H1 (cell line): ENCODE results near the gene CAT. TPM values are rescaled to one million over a fixed set of nuclear protein-coding genes. Genes with fewer than 3 reads are reported as not detected.

Source experiments
- CTCF ChIA-PET: fragments of 300-600 bp; sonication (Branson Sonifier 250); formaldehyde crosslinking; loops from one replicate; lab custom pipeline; 2021; ENCODE audit not compliant: partially characterized antibody; lab: Charles Lee
- POLR2A ChIA-PET: fragments of 300-600 bp; sonication (Branson Sonifier 250); formaldehyde crosslinking; loops from one replicate; lab custom pipeline; 2021; ENCODE audit warnings: inconsistent platforms; ENCODE audit not compliant: partially characterized antibody; lab: Charles Lee
- DNase-seq, 2 experiments: peaks; one replicate each; pipeline versions ENCODE4 v3.0.0 to v3.0.0-alpha.2; 2010 to 2022; ENCODE audit warnings: low spot score in 2 of 2, low read depth in 1 of 2, mixed read lengths in 1 of 2
- FAIRE-seq: peaks from 2 replicates; lab custom pipeline; 2011; peaks lifted over from hg19 to GRCh38; lab: Jason Lieb, UNC
- H2AFZ ChIP-seq: 2 replicates; pipeline ENCODE4 v1.8.1; 2012; ENCODE audit warnings: low read length, inconsistent platforms
- H2AK5ac ChIP-seq: 2 replicates; pipeline ENCODE4 v1.6.1; 2013; ENCODE audit warnings: low read depth, low read length
- H2BK120ac ChIP-seq: replicated peaks from 2 replicates; pipeline ENCODE3; 2013; ENCODE audit warnings: low read depth, low read length, inconsistent platforms
- H2BK12ac ChIP-seq: 2 replicates; pipeline ENCODE4 v1.6.1; 2013; ENCODE audit warnings: low read depth, low read length
- H2BK15ac ChIP-seq: 2 replicates; pipeline ENCODE4 v1.6.1; 2013; ENCODE audit warnings: low read length
- H2BK20ac ChIP-seq: 2 replicates; pipeline ENCODE4 v1.6.1; 2013; ENCODE audit warnings: low read length
- H2BK5ac ChIP-seq: 2 replicates; pipeline ENCODE4 v1.6.1; 2013; ENCODE audit warnings: low read depth, low read length
- H3K14ac ChIP-seq: 2 replicates; pipeline ENCODE4 v1.6.1; 2013; ENCODE audit warnings: inconsistent platforms; ENCODE audit not compliant: insufficient read length
- H3K18ac ChIP-seq: 2 replicates; pipeline ENCODE4 v1.6.1; 2013; ENCODE audit warnings: low read length; ENCODE audit errors: extremely low read depth
- H3K23ac ChIP-seq: 2 replicates; pipeline ENCODE4 v1.6.1; 2013; ENCODE audit warnings: inconsistent platforms; ENCODE audit not compliant: insufficient read length
- H3K23me2 ChIP-seq: 2 replicates; pipeline ENCODE4 v1.6.1; 2013; ENCODE audit warnings: low read depth, low read length
- H3K27ac ChIP-seq: 2 replicates; pipeline ENCODE4 v1.6.1; 2011; ENCODE audit warnings: low read depth, low read length, inconsistent platforms
- H3K27me3 ChIP-seq, 4 experiments: replicated peaks in 1 of 4; 1 replicate in 1 of 4; 2 replicates in 3 of 4; pipeline versions ENCODE4 v1.6.1 to v1.8.1; 2011 to 2013; ENCODE audit warnings: low read length in 3 of 4, mild to moderate bottlenecking in 3 of 4, inconsistent platforms in 2 of 4, mixed read lengths in 2 of 4, moderate library complexity in 1 of 4; ENCODE audit not compliant: control insufficient read depth in 3 of 4, insufficient read depth in 3 of 4; ENCODE audit errors: extremely low read depth in 1 of 4
- H3K36me3 ChIP-seq, 4 experiments: 2 replicates each; pipeline versions ENCODE4 v1.6.1 to v1.8.1; 2011 to 2013; ENCODE audit warnings: mild to moderate bottlenecking in 4 of 4, low read length in 3 of 4, moderate library complexity in 2 of 4, control low read depth in 1 of 4, inconsistent platforms in 1 of 4; ENCODE audit not compliant: insufficient read depth in 4 of 4, control insufficient read depth in 2 of 4
- H3K4ac ChIP-seq: replicated peaks from 2 replicates; pipeline ENCODE3; 2013; ENCODE audit warnings: low read length, low read depth, mixed read lengths, inconsistent platforms; ENCODE audit not compliant: insufficient read length
- H3K4me1 ChIP-seq, 4 experiments: replicated peaks in 1 of 4; 1 replicate in 1 of 4; 2 replicates in 3 of 4; pipeline versions ENCODE4 v1.6.1 to v1.8.1; 2011 to 2013; ENCODE audit warnings: low read length in 3 of 4, inconsistent platforms in 2 of 4, mixed read lengths in 1 of 4; ENCODE audit not compliant: insufficient read depth in 4 of 4, control insufficient read depth in 3 of 4
- H3K4me2 ChIP-seq, 2 experiments: 2 replicates each; pipeline versions ENCODE4 v1.6.1 to v1.8.1; 2011 to 2013; ENCODE audit warnings: low read depth in 2 of 2, low read length in 2 of 2, control low read depth in 1 of 2, inconsistent platforms in 1 of 2, mild to moderate bottlenecking in 1 of 2; ENCODE audit not compliant: insufficient read depth in 1 of 2
- H3K4me3 ChIP-seq, 4 experiments: fragments of 200-600, 300-600 bp in 1 of 4; sonication (generic), shearing (Covaris generic), sonication (Bioruptor Twin) in 1 of 4; 2 replicates each; pipeline versions ENCODE4 v1.5.1 to v1.8.1; 2011 to 2016; ENCODE audit warnings: low read length in 4 of 4, low read depth in 3 of 4, control low read depth in 2 of 4, inconsistent platforms in 2 of 4, mild to moderate bottlenecking in 2 of 4, mixed read lengths in 1 of 4, moderate library complexity in 1 of 4; ENCODE audit not compliant: insufficient read depth in 2 of 4; ENCODE audit errors: extremely low read depth in 1 of 4
- H3K56ac ChIP-seq: replicated peaks from 2 replicates; pipeline ENCODE3; 2013; ENCODE audit warnings: low read depth, mild to moderate bottlenecking, mixed read lengths, low read length, inconsistent platforms; ENCODE audit not compliant: insufficient read length
- H3K79me1 ChIP-seq: 2 replicates; pipeline ENCODE4 v1.6.1; 2013; ENCODE audit warnings: low read depth, low read length, control low read depth
- H3K79me2 ChIP-seq, 2 experiments: 2 replicates each; pipeline versions ENCODE4 v1.6.1 to v1.8.1; 2012 to 2013; ENCODE audit warnings: low read length in 2 of 2, mild to moderate bottlenecking in 2 of 2, inconsistent platforms in 1 of 2; ENCODE audit not compliant: insufficient read depth in 2 of 2, control insufficient read depth in 1 of 2
- H3K9ac ChIP-seq, 4 experiments: replicated peaks in 1 of 4; 1 replicate in 1 of 4; 2 replicates in 3 of 4; pipeline versions ENCODE4 v1.6.1 to v1.8.1; 2011 to 2013; ENCODE audit warnings: low read depth in 3 of 4, low read length in 3 of 4, control low read depth in 2 of 4, mild to moderate bottlenecking in 2 of 4, moderate library complexity in 2 of 4, inconsistent platforms in 1 of 4; ENCODE audit errors: extremely low read depth in 1 of 4
- H3K9me3 ChIP-seq, 2 experiments: 2 replicates each; pipeline versions ENCODE4 v1.6.1 to v1.8.1; 2012 to 2013; ENCODE audit warnings: mild to moderate bottlenecking in 2 of 2, moderate library complexity in 2 of 2, control low read depth in 1 of 2, inconsistent platforms in 1 of 2, low read depth in 1 of 2, low read length in 1 of 2, mixed read lengths in 1 of 2; ENCODE audit not compliant: insufficient read depth in 2 of 2
- H4K20me1 ChIP-seq, 2 experiments: replicated peaks in 1 of 2; 2 replicates each; pipeline versions ENCODE3 to v1.8.1; 2011 to 2013; ENCODE audit warnings: inconsistent platforms in 2 of 2, low read length in 2 of 2, mild to moderate bottlenecking in 1 of 2; ENCODE audit not compliant: insufficient read depth in 2 of 2, control insufficient read depth in 1 of 2
- H4K5ac ChIP-seq: 2 replicates; pipeline ENCODE4 v1.6.1; 2013; ENCODE audit warnings: low read length, low read depth, mixed read lengths, inconsistent platforms; ENCODE audit not compliant: insufficient read length
- H4K8ac ChIP-seq: 2 replicates; pipeline ENCODE4 v1.8.0; 2013; ENCODE audit warnings: mild to moderate bottlenecking, moderate library complexity, low read length, inconsistent platforms; ENCODE audit not compliant: insufficient read depth; ENCODE audit errors: extremely low read depth
- H4K91ac ChIP-seq: replicated peaks from 2 replicates; pipeline ENCODE3; 2013; ENCODE audit warnings: low read length, mixed read lengths, inconsistent platforms; ENCODE audit not compliant: insufficient read length
- ASH2L ChIP-seq: fragments of 200-600, 300-600 bp; sonication (generic); IDR thresholded peaks from one replicate; pipeline ENCODE4 v1.7.1; 2017; ENCODE audit warnings: low read length
- EGR1 ChIP-seq: IDR thresholded peaks from 2 replicates; pipeline ENCODE4 v1.6.1; 2011; ENCODE audit warnings: low read depth, low read length, borderline replicate concordance
- WGBS, 2 experiments: shearing (Covaris generic) in 1 of 2; methylation state at CpG; one replicate each; pipeline versions ENCODE4 v1.1.6 to v1.1.7; 2013 to 2015; ENCODE audit warnings: low lambda C conversion rate in 2 of 2, mixed read lengths in 2 of 2, inconsistent platforms in 1 of 2, low coverage in 1 of 2, missing lambda C conversion rate in 1 of 2; ENCODE audit not compliant: insufficient replicate concordance in 2 of 2, insufficient coverage in 1 of 2, insufficient read length in 1 of 2; ENCODE audit errors: extremely low coverage in 1 of 2, missing lambda C conversion rate in 1 of 2; 5-methylcytosine and 5-hydroxymethylcytosine counted together
- polyA plus RNA-seq, 7 experiments: library from polyadenylated mRNA; depleted of rRNA in 3 of 7; stranded (reverse) in 5 of 7; unstranded in 2 of 7; fragments of >200 nt in 5 of 7; fragments of 200-250 nt in 2 of 7; gene quantifications; 1 replicate in 5 of 7; 2 replicates in 1 of 7; 4 replicates in 1 of 7; pipeline versions ENCODE4 v1.2.1 to v1.2.3, GENCODE V29; 2011 to 2013; ENCODE audit warnings: missing spikeins in 2 of 7, mixed read lengths in 2 of 7
- total RNA-seq: library from RNA; stranded (reverse); fragmentation: NEBNext Ultra II Directional; extraction: Animal tissue kit (Norgen Biotek cat#: 25700); gene quantifications from 2 replicates; pipeline ENCODE4 v1.2.1, GENCODE V29; 2021

The CAT gene
- total and polyA plus RNA-seq, 2 of the 8 experiments (the other 6 are each of a cell fraction or from before 2014, with no cell fraction given): 9.6 to 15.0 TPM

GRCh38 chr11:34411111-34411510, 27.6 kb upstream of the CAT start:
- no peak overlapping the region for H3K27ac ChIP-seq
- no peak overlapping the region for H3K4me2 ChIP-seq
- H3K27me3 ChIP-seq: no peaks in the 10 kb centered on the region
- no peak overlapping the region for H2BK12ac ChIP-seq
- no peak overlapping the region for H2BK15ac ChIP-seq
- DNase-seq (no peak), FAIRE-seq (no peak)
- ChIA-PET CTCF (interaction anchor here (0.7 to 1.4 kb wide), 2 partner anchors 14 to 57 kb away, joined by 3 to 4 read pairs; no protein-coding TSS in a partner anchor), POLR2A (no interaction called here)
- H3K23me2 ChIP-seq: no peaks in the 10 kb centered on the region
- H3K36me3 ChIP-seq: no peaks in the 10 kb centered on the region
- no peak overlapping the region for H3K9ac ChIP-seq
- H4K5ac ChIP-seq: no peak overlapping the region
- 72% methylated on average over 3 of the region's 3 CpGs; no CpG with 5 or more reads in 1 of the 2 experiments for WGBS, 2 experiments
- no peak overlapping the region for H3K56ac ChIP-seq
- H3K79me2 ChIP-seq: no peaks in the 10 kb centered on the region
- no peak overlapping the region for H3K23ac ChIP-seq
- TF ChIP-seq ASH2L (no peak), EGR1 (no peak)
- H3K4me3 ChIP-seq: no peak overlapping the region
- no peaks in the 10 kb centered on the region for H3K79me1 ChIP-seq
- H2BK120ac ChIP-seq: no peak overlapping the region
- no peaks in the 10 kb centered on the region for H4K20me1 ChIP-seq
- no peak overlapping the region for H2BK5ac ChIP-seq
- no peaks in the 10 kb centered on the region for H3K4me1 ChIP-seq
- H3K4ac ChIP-seq: no peak overlapping the region
- peaks cover 2 to 13% of the 10 kb centered on the region in 2 experiments; a peak in 2 of 4 replicates for H3K9me3 ChIP-seq
- no peak overlapping the region for H3K18ac ChIP-seq
- H4K8ac ChIP-seq: no peak overlapping the region
- no peak overlapping the region for H2AK5ac ChIP-seq
- no peak overlapping the region for H3K14ac ChIP-seq
- no peak overlapping the region for H2AFZ ChIP-seq
- H4K91ac ChIP-seq: no peak overlapping the region
- H2BK20ac ChIP-seq: no peak overlapping the region
